Effector CD8-positive, alpha-beta T cell (primary cell): ENCODE measurements around the gene DAO.
"Not testable (repeated sequence)": the region's sequence is repeated elsewhere in the genome, so short reads cannot be mapped to it uniquely, and the experiment has no call there.

ENCODE experiments used
- DNase-seq: peaks from one replicate; lab custom pipeline; 2025; lab: John Stamatoyannopoulos, UW
- total RNA-seq, 4 experiments: gene quantifications; one replicate each; lab custom pipeline; 2026; lab: John Stamatoyannopoulos, UW

The DAO gene
- 0 to 0.12 (median 0.04) reads per million in 4 experiments for total RNA-seq

GRCh38 chr12:108879615-108880254 is at the start of gene DAO:
DAO (plus strand) TSS chr12:108880092; CDS start chr12:108885007, 4,915 bp downstream.
- DNase-seq = no peak

GRCh38 chr12:108831309-108831991 is 48.4 kb upstream of the DAO start:
- no peak for DNase-seq

- DNase-seq = no peak
Measured at GRCh38 chr12:108832208-108832607, 47.7 kb upstream of the DAO start.

GRCh38 chr12:108832730-108833354 is 47.0 kb upstream of the DAO start:
- DNase-seq = no peak

- no peak for DNase-seq
Measured at GRCh38 chr12:108833355-108833733, 46.5 kb upstream of the DAO start.

GRCh38 chr12:108833757-108834472 is 46.0 kb upstream of the DAO start:
- DNase-seq = no peak

GRCh38 chr12:108835860-108836634 is 43.8 kb upstream of the DAO start:
- no peak for DNase-seq

- no peak for DNase-seq
Measured at GRCh38 chr12:108837239-108837638, 42.7 kb upstream of the DAO start.

GRCh38 chr12:108837680-108838079 is 42.2 kb upstream of the DAO start:
- no peak for DNase-seq

- DNase-seq = no peak
Measured at GRCh38 chr12:108838194-108839017, 41.5 kb upstream of the DAO start.

GRCh38 chr12:108839018-108839889 is 40.6 kb upstream of the DAO start:
- no peak for DNase-seq

GRCh38 chr12:108839890-108840230 is 40.0 kb upstream of the DAO start:
- DNase-seq = no peak

- no peak for DNase-seq
Measured at GRCh38 chr12:108840605-108841332, 39.1 kb upstream of the DAO start.

- not testable (repeated sequence) for DNase-seq
Measured at GRCh38 chr12:108841825-108842224, 38.1 kb upstream of the DAO start.

- DNase-seq = no peak
Measured at GRCh38 chr12:108842361-108842760, 37.5 kb upstream of the DAO start.

- DNase-seq = no peak
Measured at GRCh38 chr12:108843187-108843586, 36.7 kb upstream of the DAO start.

- DNase-seq = no peak
Measured at GRCh38 chr12:108845696-108846095, 34.2 kb upstream of the DAO start.

- DNase-seq = no peak
Measured at GRCh38 chr12:108846290-108846701, 33.6 kb upstream of the DAO start.

GRCh38 chr12:108847705-108848104 is 32.2 kb upstream of the DAO start:
- no peak for DNase-seq
